Stimulated activated CD4-positive, alpha-beta T cell treated with anti-CD3 and anti-CD28 coated beads, TNF-alpha, amount 100 ng/mL, for 1 hour (primary cell): ENCODE results near the gene GPSM3.
"Not testable (repeated sequence)": the region's sequence is repeated elsewhere in the genome, so short reads cannot be mapped to it uniquely, and the experiment has no call there.

Experiments used
- DNase-seq, 3 donors: peaks; one replicate each; pipeline ENCODE4 v3.0.0-alpha.2; 2020; ENCODE audit warnings: low read depth in 3 of 3, low spot score in 1 of 3

GPSM3 gene

DNA sequence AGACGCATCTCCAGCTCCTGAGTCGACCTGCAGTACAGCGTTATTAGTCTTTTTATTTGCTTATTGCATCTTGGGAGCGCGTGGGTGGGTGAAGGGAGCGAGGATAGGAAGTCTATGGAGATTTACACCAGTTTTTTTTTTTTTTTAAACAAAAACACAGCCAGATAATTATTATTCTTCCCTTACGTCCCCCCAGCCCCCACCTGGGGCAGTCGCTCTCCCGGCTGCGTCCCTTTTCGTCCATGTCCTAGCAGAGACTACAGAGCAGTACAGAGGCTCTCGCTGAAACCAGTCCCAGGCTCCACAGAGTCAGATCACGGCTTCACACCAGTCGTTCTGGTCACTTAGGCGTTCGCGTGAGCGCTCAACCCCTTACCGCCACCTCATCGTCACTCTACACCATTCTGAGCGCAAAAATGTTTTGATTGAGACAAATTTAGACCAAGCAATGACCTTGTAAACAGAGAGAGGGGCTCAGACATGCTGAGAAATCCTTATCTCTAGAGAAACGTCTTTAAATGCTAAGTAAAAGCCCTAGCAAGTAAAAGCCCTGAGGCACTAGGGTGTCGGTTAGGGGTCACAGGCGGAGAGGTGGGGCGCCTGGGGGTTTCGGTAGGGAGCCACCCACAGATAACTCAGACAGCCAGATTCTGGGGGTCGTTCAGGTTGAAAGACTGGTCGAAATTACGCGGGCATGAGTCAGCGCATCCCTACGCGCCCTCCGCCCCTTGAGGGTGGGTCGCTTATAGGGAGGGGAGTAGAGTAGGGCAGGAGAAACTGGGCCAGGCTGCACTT lies 39.5 kb downstream of the GPSM3 start:
- no peak for DNase-seq

DNA sequence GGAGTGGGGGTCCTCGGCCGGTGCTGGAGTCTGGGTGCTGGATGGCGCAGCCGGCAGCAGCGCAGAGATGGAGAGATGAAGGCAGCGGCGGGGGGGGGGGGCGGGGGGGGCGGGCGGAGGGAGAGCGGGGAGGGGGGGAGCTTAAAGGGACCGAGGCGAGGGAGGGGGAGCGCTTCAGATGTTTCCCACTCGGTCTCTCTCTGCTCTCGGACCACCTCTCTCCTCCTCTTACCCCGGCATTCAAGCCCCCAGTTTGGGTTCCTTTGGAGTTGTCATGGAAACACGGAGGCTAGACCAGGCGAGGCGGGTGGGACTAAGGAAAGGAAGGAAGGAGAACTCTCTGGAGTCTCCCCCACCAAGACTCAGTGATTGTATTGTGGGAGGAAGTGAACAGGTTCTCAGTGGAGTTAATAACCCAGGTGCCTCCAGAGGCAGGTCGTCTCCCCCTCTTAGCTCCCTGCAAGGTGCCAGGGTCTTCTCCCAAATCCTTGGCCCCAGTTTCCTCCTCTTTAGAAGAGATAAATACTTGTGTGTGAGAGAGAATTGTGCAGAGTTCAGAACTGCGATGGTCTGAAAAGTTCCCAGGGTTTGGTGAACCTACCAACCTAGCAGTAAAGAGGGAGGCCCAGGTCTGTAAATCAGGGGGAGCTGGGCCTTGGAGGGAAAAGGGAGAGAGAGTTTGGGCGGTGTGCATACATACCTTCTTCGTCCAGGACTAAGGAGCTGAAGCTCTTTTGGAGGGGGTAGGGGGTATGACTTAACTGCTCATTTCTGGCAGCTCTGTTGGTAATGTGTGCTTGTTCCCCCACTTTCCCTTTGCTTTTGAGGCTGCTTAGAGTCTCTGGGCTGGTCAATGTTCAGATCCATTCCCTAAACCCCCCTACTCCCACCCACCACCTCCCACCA lies 40.3 kb downstream of the GPSM3 start, which contains the start of gene PRRT1:
TSS of gene PRRT1 (minus strand) at position 77 of the 906 bp plus-strand sequence. CDS start 112 bp downstream, outside the sequence.
- DNase-seq: no peak

DNA sequence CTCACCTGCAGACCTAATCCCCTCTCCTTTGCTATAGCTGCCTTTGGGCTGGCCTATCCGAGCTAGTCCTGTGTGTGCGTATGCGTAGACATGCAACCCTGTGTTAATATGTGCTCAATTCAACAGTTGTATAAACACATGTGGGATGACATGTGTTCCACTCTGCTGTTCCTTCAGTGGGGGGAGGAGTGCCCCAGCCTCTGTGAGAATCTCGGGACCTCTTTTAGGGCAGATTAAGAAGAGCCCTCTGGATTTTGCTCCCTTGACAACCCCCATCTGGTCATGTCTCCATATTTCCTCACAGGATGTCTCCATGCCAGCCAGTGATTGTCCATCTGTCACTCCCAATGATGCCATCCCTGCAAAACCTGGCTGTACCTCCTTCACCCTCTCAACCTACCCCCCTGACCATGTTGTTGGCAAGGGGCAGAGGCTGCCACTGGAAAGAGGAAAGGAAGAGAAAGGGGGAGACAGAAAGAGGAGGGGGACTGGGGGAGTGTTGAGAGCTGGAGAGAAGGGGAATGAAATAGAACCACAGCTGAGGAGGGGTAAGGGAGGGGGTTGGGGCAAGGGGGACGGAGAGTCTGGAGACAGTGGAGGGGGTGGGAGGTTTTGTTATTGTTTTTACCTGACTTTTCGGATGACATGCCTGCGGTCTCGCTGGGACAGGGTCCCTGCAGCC lies 41.1 kb downstream of the GPSM3 start:
- no peak for DNase-seq

DNA sequence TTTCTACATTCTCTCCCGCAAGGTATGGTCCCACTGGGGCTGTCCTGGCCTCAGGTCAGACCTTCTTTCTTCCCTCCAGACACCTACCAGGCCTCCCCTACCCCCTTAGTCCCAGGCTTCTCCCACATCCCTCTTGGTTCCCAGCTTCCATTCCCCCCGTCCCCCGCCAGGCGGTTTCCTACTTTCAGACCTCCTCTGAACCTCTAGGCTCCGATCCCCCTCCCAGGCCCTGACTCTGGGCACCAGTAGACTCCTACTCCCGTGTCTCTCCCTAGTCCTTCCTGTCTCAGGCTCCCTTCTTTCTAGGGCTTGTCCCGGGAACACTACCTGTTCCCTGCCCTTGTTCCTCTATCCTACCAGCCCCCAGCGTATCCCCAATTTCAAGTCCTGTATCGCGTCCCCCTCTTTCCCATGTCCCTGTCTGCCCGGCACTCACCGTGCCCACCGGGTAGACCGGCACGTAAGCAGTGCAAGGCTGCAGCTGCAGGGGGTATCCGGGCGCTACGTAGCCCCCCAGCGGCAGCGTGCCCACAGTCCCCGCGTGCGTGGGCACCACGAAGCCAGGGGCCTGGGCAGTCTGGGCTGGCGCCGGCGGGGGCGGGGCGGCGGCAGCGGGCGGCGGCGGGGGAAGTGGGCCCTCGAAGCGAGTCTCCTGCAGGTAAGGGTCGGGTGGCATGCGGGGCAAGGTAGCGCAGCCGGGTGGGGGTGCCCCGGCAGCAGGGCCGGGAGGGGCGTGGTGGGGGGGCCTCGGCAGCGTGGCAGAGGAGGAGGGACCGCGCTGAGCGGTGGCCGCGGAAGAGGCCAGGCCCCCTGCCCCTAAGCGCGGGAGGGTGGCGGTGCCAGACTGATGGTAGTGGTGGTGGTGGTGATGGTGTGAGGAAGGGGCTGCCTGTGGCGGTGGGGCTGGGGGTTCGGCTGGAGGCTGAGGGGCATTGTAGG lies 42.2 kb downstream of the GPSM3 start:
- DNase-seq: no peak

DNA sequence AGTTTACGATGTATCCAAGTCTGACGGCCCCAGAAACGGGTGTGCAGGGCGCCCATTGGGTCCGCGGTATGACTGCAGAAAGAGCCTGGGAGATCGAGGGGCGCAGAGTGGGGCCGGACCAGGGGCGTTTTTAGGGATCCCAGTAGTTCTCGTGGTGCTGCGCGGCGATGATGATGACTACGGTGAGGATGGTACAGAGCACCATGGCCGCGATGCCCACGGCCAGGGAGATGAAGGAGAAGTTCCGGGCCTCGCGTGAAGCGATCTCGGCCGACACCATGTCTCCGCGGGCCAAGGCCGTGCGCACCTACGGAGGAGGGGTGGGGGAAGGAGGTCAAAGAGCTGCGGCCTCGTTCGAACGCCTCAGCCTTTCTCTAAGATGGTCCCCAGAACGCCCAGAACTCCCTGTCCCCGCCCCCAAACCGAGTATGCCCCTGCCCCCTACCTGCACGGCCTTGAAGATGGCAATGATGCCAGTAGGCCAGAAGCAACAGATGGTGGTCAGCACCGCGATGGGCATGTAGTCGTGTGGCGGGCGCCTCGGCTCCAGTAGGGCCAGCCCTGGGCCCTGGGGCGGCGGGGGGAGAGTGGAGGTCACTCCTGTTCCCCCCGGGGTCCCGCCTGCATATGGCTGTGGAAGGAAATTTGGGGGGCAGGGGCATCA lies 43.2 kb downstream of the GPSM3 start:
- DNase-seq: no peak

DNA sequence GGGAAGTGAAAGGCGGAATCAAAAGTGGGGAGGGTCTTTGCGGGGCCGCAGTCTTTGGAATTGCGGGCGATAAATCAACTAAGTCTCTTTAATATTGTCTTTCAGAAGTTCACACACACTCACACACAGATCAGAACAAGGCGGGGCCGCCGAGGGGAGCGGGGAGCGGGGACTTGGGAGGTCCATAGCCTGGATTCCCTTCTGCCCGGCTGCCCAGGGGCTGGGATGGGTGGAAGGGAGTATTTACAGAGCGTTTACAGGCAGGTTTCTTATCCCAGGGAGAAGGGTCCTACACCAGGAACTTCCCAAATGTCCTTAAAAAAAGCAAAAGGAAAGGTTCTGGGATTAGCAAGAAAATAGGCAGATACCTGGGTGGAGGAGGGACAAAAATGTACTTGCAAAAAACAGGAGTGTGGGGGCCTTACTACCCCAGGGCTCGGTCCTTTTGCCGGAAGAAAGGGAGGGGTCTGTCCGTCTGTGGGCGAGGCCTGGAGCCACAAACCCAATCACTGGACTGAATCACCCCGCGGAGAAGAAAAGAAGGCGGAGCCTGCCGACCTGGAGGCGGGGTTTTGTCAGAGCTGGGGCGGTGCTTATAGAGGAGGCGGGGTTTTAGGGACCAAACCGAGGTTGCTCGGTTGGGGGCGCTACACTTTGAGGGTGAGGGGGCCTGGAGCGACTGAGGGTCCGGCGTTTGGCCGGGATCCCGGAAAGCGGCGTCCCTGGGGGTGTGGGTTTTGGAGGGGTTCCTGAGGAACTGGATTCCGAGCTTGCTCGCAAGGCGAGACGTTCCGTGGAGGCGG lies 44.0 kb downstream of the GPSM3 start:
- peak; percentile 16 to 64 (median 36) for DNase-seq

DNA sequence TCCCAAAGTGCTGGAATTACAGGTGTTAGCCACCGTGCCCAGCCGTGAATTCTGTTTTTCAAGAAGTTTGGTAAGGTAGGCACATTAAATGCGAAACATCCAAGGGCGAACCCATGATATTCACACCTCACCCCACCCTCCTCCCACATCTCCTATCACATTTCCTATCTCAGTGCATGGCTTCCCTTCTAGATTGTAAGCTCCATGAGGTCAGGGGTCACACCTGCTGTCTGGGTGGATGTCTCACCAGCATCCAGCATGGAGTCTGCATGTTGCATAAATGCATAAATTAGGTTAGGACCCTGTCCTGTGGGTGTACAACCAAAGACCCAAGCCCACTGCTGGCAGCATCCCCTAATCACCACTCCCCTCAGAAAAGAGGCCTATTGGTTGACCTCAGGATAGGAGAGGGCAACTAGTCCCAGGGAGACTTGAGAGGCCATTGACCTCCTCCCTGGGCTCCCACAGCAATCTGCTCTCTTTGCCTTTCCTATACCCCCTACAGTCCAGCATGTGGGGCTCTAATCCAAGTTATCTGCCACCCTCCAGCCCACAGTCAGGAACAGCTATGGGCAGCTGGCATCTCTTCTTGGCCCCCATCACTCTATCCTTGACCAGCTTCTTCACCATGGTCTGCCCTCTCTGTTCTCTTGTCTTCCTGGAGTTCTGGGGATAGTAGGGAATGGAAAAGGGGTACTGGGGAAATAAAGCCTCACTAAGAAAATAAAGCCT lies 44.9 kb downstream of the GPSM3 start:
- DNase-seq: no peak

DNA sequence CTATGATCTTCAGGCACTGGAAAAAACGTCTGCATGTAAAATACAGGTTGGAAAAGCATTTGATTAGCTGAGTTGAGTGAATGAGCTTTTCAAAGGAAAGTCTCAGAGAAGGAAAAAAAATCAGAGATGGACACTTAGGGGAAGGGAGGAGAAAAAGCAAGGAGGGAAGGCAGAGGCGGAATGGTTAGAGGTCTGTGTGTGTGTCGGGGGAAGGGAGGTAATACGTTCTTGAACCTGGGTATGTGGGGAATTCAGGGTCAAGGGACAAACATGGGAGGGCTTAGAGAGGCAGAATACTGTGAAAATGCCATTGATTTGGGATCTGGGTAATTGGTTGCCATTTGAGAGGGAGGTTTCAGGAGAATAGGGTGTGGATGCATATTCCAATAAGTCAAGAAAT lies 45.8 kb downstream of the GPSM3 start:
- no peak for DNase-seq

DNA sequence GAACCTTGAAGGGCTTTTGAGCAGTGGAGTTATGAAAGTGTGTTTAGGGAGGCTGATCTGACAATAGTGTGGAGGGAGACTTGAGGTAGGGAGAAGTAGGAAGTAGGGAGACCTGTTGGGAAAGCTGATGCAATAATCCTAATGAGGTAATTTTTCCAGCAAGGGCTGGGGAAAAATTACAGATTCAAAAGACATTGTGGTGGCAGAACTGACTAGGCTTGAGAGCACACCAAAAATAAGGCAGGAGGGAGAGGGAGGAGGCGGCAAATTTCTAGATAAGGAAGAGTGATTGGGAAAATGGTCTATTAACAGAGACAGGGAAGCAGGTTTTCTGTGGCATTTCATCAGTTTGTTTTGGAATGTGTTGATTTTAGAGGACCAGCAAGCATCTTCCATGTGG lies 46.2 kb downstream of the GPSM3 start:
- DNase-seq: no peak

DNA sequence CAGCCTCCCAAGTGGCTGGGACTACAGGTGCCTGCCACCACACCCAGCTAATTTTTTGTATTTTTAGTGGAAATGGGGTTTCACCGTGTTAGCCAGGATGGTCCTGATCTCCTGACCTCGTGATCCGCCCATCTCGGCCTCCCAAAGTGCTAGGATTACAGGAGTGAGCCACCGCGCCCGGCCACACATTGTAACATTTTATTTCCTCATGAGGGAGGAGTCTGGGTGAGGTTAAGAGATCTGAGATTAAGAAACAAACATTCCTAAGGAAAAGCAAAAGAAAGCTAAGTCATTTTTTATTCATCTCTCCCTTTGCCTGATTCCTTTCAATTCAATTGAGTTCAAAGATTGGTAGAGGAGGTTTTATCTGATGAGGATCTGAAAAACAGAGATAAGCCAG lies 48.2 kb downstream of the GPSM3 start:
- not testable (repeated sequence) for DNase-seq
